ENCODE data around the gene C2.
"Not testable (repeated sequence)": the region's sequence is repeated elsewhere in the genome, so short reads cannot be mapped to it uniquely, and the experiment has no call there.

The C2 gene

GRCh38 chr6:31978831-31979230 lies 51.3 kb downstream of the C2 start:
- Mint-ChIP-seq H3K27ac (no peak overlapping the region), H3K27me3 (no peaks in the 10 kb centered on the region), H3K36me3 (peaks cover 8 to 26% of the 10 kb centered on the region in 2 donors), H3K9me3 (no peaks in the 10 kb centered on the region), H3K4me3 (no peak overlapping the region), H3K4me1 (peaks cover 0 to 11% of the 10 kb centered on the region in 2 donors)
- DNase-seq (no peak), ATAC-seq (replicated peaks) (no peak)

GRCh38 chr6:31979238-31979898 lies 51.9 kb downstream of the C2 start:
- no peak overlapping the region for H3K4me3 Mint-ChIP-seq
- H3K9me3 Mint-ChIP-seq, result no peaks in the 10 kb centered on the region
- H3K36me3 Mint-ChIP-seq, result peaks cover 8 to 22% of the 10 kb centered on the region in 2 donors
- DNase-seq, result no peak
- ATAC-seq (replicated peaks), result no peak
- H3K27ac Mint-ChIP-seq, result no peak overlapping the region
- peaks cover 0 to 6% of the 10 kb centered on the region in 2 donors for H3K4me1 Mint-ChIP-seq
- H3K27me3 Mint-ChIP-seq, result no peaks in the 10 kb centered on the region

- not testable (repeated sequence) for H3K4me3 Mint-ChIP-seq; H3K27me3 Mint-ChIP-seq; DNase-seq; H3K4me1 Mint-ChIP-seq; H3K9me3 Mint-ChIP-seq; H3K27ac Mint-ChIP-seq; ATAC-seq (replicated peaks)
- peaks cover 6 to 21% of the 10 kb centered on the region in 2 donors for H3K36me3 Mint-ChIP-seq
These were observed 52.8 kb downstream of the C2 start for GRCh38 chr6:31980195-31980876.

- H3K9me3 Mint-ChIP-seq; ATAC-seq (replicated peaks); H3K4me1 Mint-ChIP-seq; H3K4me3 Mint-ChIP-seq; H3K27ac Mint-ChIP-seq; H3K27me3 Mint-ChIP-seq; DNase-seq: not testable (repeated sequence)
- H3K36me3 Mint-ChIP-seq, result peaks cover 2 to 17% of the 10 kb centered on the region in 2 donors
These were observed 53.5 kb downstream of the C2 start for GRCh38 chr6:31980998-31981397.

GRCh38 chr6:31981744-31982143 lies 54.2 kb downstream of the C2 start, which contains the start of gene C4A:
Gene C4A (plus strand): TSS chr6:31982057. CDS start chr6:31982108, 51 bp downstream.
- H3K9me3 Mint-ChIP-seq; ATAC-seq (replicated peaks); H3K27me3 Mint-ChIP-seq; H3K27ac Mint-ChIP-seq; H3K4me3 Mint-ChIP-seq; DNase-seq; H3K4me1 Mint-ChIP-seq: not testable (repeated sequence)
- H3K36me3 Mint-ChIP-seq, result peaks cover 2 to 16% of the 10 kb centered on the region in 2 donors

GRCh38 chr6:31989363-31989762 lies 61.8 kb downstream of the C2 start:
- H3K27ac Mint-ChIP-seq; H3K4me1 Mint-ChIP-seq; DNase-seq; H3K4me3 Mint-ChIP-seq; H3K36me3 Mint-ChIP-seq; ATAC-seq (replicated peaks); H3K27me3 Mint-ChIP-seq; H3K9me3 Mint-ChIP-seq: not testable (repeated sequence)

GRCh38 chr6:31994421-31994820 lies 66.9 kb downstream of the C2 start:
- H3K9me3 Mint-ChIP-seq; H3K36me3 Mint-ChIP-seq; ATAC-seq (replicated peaks); H3K27ac Mint-ChIP-seq; H3K27me3 Mint-ChIP-seq; H3K4me3 Mint-ChIP-seq; H3K4me1 Mint-ChIP-seq; DNase-seq: not testable (repeated sequence)

Measured in stimulated activated naive B cell treated with anti-CD40 and anti-IgM and Interleukin-4, amounts not matched to agents 10 μg/mL and 1 μg/mL and 100 μg/mL, for 72 hours (primary cell).